ENCODE results near the gene UBQLN4. TPM values are rescaled to one million over a fixed set of nuclear protein-coding genes. Genes with fewer than 3 reads are reported as not detected.
"Not testable (repeated sequence)": the region's sequence is repeated elsewhere in the genome, so short reads cannot be mapped to it uniquely, and the experiment has no call there.

The UBQLN4 gene
- polyA plus RNA-seq, 3 donors: 47.6 to 53.0 (median 49.8) TPM

GRCh38 chr1:156062189-156062588 lies 8.6 kb upstream of the UBQLN4 start:
- DNase-seq (ENCODE audit: low read depth in 3 of 3, low spot score in 2 of 3): no peak

GRCh38 chr1:156060937-156061636 lies 7.5 kb upstream of the UBQLN4 start, which contains the start of gene RAB25:
TSS of gene RAB25 (plus strand) at chr1:156061160. CDS start at chr1:156061401, 241 bp downstream.
- no peak for DNase-seq (ENCODE audit: low read depth in 3 of 3, low spot score in 2 of 3)

- no peak for DNase-seq (ENCODE audit: low read depth in 3 of 3, low spot score in 2 of 3)
Observed at GRCh38 chr1:156056326-156056849, 2.8 kb upstream of the UBQLN4 start.

- no peak for DNase-seq (ENCODE audit: low read depth in 3 of 3, low spot score in 2 of 3)
Observed at GRCh38 chr1:156055281-156056048, 1.9 kb upstream of the UBQLN4 start.

- DNase-seq (ENCODE audit: low read depth in 3 of 3, low spot score in 2 of 3): peak; percentile 94 to 98 (median 97)
Observed at GRCh38 chr1:156054500-156055280, 1.1 kb upstream of the UBQLN4 start, which contains the start of gene LAMTOR2. TSS of gene LAMTOR2 (plus strand) at chr1:156054782. CDS start at chr1:156054890, 108 bp downstream.

- peak in 1 of 3 donors; percentile 53 for DNase-seq (ENCODE audit: low read depth in 3 of 3, low spot score in 2 of 3)
Observed at GRCh38 chr1:156052862-156053767, 483 bp downstream of the UBQLN4 start.

- DNase-seq (ENCODE audit: low read depth in 3 of 3, low spot score in 2 of 3): no peak
Observed at GRCh38 chr1:156051011-156051725, 2.4 kb downstream of the UBQLN4 start.

GRCh38 chr1:156050376-156050775 lies 3.2 kb downstream of the UBQLN4 start:
- DNase-seq (ENCODE audit: low read depth in 3 of 3, low spot score in 2 of 3): no peak

- DNase-seq (ENCODE audit: low read depth in 3 of 3, low spot score in 2 of 3): no peak
Observed at GRCh38 chr1:156048663-156049258, 4.8 kb downstream of the UBQLN4 start.

GRCh38 chr1:156045076-156045475 lies 8.5 kb downstream of the UBQLN4 start:
- DNase-seq (ENCODE audit: low read depth in 3 of 3, low spot score in 2 of 3): no peak

GRCh38 chr1:156042828-156043227 lies 10.8 kb downstream of the UBQLN4 start:
- no peak for DNase-seq (ENCODE audit: low read depth in 3 of 3, low spot score in 2 of 3)

- not testable (repeated sequence) for DNase-seq (ENCODE audit: low read depth in 3 of 3, low spot score in 2 of 3)
Observed at GRCh38 chr1:156034991-156035390, 18.6 kb downstream of the UBQLN4 start.

- DNase-seq (ENCODE audit: low read depth in 3 of 3, low spot score in 2 of 3): no peak
Observed at GRCh38 chr1:156033011-156033410, 20.6 kb downstream of the UBQLN4 start.

- DNase-seq (ENCODE audit: low read depth in 3 of 3, low spot score in 2 of 3): no peak
Observed at GRCh38 chr1:156026588-156026987, 27.0 kb downstream of the UBQLN4 start.

- no peak for DNase-seq (ENCODE audit: low read depth in 3 of 3, low spot score in 2 of 3)
Observed at GRCh38 chr1:156025876-156026275, 27.7 kb downstream of the UBQLN4 start.

- no peak for DNase-seq (ENCODE audit: low read depth in 3 of 3, low spot score in 2 of 3)
Observed at GRCh38 chr1:156024801-156025200, 28.8 kb downstream of the UBQLN4 start.

- DNase-seq (ENCODE audit: low read depth in 3 of 3, low spot score in 2 of 3): no peak
Observed at GRCh38 chr1:156021954-156022353, 31.6 kb downstream of the UBQLN4 start.

- DNase-seq (ENCODE audit: low read depth in 3 of 3, low spot score in 2 of 3): no peak
Observed at GRCh38 chr1:156021093-156021428, 32.5 kb downstream of the UBQLN4 start.
